ENCODE results near the gene TAS2R5. TPM values are rescaled to one million over a fixed set of nuclear protein-coding genes. Genes with fewer than 3 reads are reported as not detected.

The TAS2R5 gene
- total RNA-seq, 1 experiment from 2014 or later: 1.7 TPM

GRCh38 chr7:141839256-141839655 is 49.2 kb downstream of the TAS2R5 start:
- no TSS peak for BruUV-seq (replicated peaks)
- Mint-ChIP-seq H3K27ac (ENCODE audit: unreplicated experiment) (no peak overlapping the region), H3K27me3 (ENCODE audit: insufficient read depth, unreplicated experiment) (no peaks in the 10 kb centered on the region), H3K4me3 (ENCODE audit: unreplicated experiment) (no peak overlapping the region), H3K36me3 (ENCODE audit: insufficient read depth, unreplicated experiment) (no peaks in the 10 kb centered on the region), H3K9me3 (ENCODE audit: unreplicated experiment) (no peaks in the 10 kb centered on the region), H3K4me1 (ENCODE audit: low read depth, unreplicated experiment) (no peaks in the 10 kb centered on the region)
- Histone ChIP-seq H3K4me1 (no peaks in the 10 kb centered on the region), H3K36me3 (ENCODE audit: control insufficient read depth, insufficient read depth, low read length) (no peaks in the 10 kb centered on the region), H3K27me3 (replicated peaks; ENCODE audit: control insufficient read depth, insufficient read depth, low read length) (no peaks in the 10 kb centered on the region; the same call in 1 of the 2 replicates), H3K4me3 (ENCODE audit: low read depth, low read length) (no peak overlapping the region), H3K9me3 (no peaks in the 10 kb centered on the region)
- CTCF ChIA-PET: no interaction called here
- TF ChIP-seq CTCF (IDR thresholded peaks at IDR 0.05; ENCODE audit: insufficient read depth in 1 of 2, low read depth in 1 of 2, low read length in 1 of 2, severe bottlenecking in 1 of 2, unreplicated experiment in 1 of 2): no peak
- POLR2A ChIA-PET: no interaction called here
- no peak for DNase-seq
- intact Hi-C loops (cut with micrococcal nuclease; ENCODE audit: unreplicated experiment): no loop called here

- intact Hi-C loops (cut with micrococcal nuclease; ENCODE audit: unreplicated experiment): no loop called here
- H3K4me3 Mint-ChIP-seq (ENCODE audit: unreplicated experiment): no peak overlapping the region
These were observed 50.7 kb downstream of the TAS2R5 start for GRCh38 chr7:141840708-141841107.

More at GRCh38 chr7:141840708-141841107, 50.7 kb downstream of the TAS2R5 start:
- no peak for DNase-seq
- H3K4me1 ChIP-seq: no peaks in the 10 kb centered on the region
- no peaks in the 10 kb centered on the region; the same call in 1 of the 2 replicates for H3K27me3 ChIP-seq (replicated peaks; ENCODE audit: control insufficient read depth, insufficient read depth, low read length)
- H3K4me3 ChIP-seq (ENCODE audit: low read depth, low read length): no peak overlapping the region
- no peaks in the 10 kb centered on the region for H3K4me1 Mint-ChIP-seq (ENCODE audit: low read depth, unreplicated experiment)
- no peaks in the 10 kb centered on the region for H3K9me3 Mint-ChIP-seq (ENCODE audit: unreplicated experiment)
- no peaks in the 10 kb centered on the region for H3K9me3 ChIP-seq
- no TSS peak for BruUV-seq (replicated peaks)
- H3K36me3 Mint-ChIP-seq (ENCODE audit: insufficient read depth, unreplicated experiment): no peaks in the 10 kb centered on the region
- no peak overlapping the region for H3K27ac Mint-ChIP-seq (ENCODE audit: unreplicated experiment)
- no peaks in the 10 kb centered on the region for H3K27me3 Mint-ChIP-seq (ENCODE audit: insufficient read depth, unreplicated experiment)
- ChIA-PET POLR2A (no interaction called here), CTCF (no interaction called here)
- no peak for TF ChIP-seq CTCF (IDR thresholded peaks at IDR 0.05; ENCODE audit: insufficient read depth in 1 of 2, low read depth in 1 of 2, low read length in 1 of 2, severe bottlenecking in 1 of 2, unreplicated experiment in 1 of 2)
- H3K36me3 ChIP-seq (ENCODE audit: control insufficient read depth, insufficient read depth, low read length): no peaks in the 10 kb centered on the region

Other genes starting within 250 kb of the TAS2R5 start
- gene AGK, start 238.8 kb upstream of the TAS2R5 start, total RNA-seq (2022): 32.3 and 32.8 TPM in 2 replicates
- 33.0 and 37.0 TPM in 2 replicates for gene DENND11, start 88.1 kb upstream of the TAS2R5 start, total RNA-seq (2022)
- 1.0 and 2.5 TPM in 2 replicates for gene WEE2, start 81.9 kb upstream of the TAS2R5 start, total RNA-seq (2022)
- 191 and 199 TPM in 2 replicates for gene SSBP1, start 51.9 kb upstream of the TAS2R5 start, total RNA-seq (2022)
- gene TAS2R3, start 26.1 kb upstream of the TAS2R5 start, total RNA-seq (2022): 1.9 and 2.3 TPM in 2 replicates
- gene TAS2R4, start 13.5 kb upstream of the TAS2R5 start, total RNA-seq (2022): 1.2 and 1.3 TPM in 2 replicates
- not detected in 2 replicates for gene PRSS37, start 51.3 kb downstream of the TAS2R5 start, total RNA-seq (2022)
- gene OR9A4, start 126.2 kb downstream of the TAS2R5 start, total RNA-seq (2022): not detected in 2 replicates
- not detected in 2 replicates for gene CLEC5A, start 156.8 kb downstream of the TAS2R5 start, total RNA-seq (2022)
- 0.37 TPM in 1 of 2 replicates, not detected in the other for gene TAS2R38, start 183.6 kb downstream of the TAS2R5 start, total RNA-seq (2022)
- 0.61 and 0.86 TPM in 2 replicates for gene MGAM, start 205.7 kb downstream of the TAS2R5 start, total RNA-seq (2022)

All from Caco-2 (cell line).